Measurements from ENCODE around the gene NEK10.

- no peak for TF ChIP-seq ZNF205 (CRISPR knock-in tag; IDR thresholded peaks at IDR 0.05)
- TF ChIP-seq ZNF543 (CRISPR knock-in tag; IDR thresholded peaks at IDR 0.05), result no peak
- TF ChIP-seq, protein P1, sequence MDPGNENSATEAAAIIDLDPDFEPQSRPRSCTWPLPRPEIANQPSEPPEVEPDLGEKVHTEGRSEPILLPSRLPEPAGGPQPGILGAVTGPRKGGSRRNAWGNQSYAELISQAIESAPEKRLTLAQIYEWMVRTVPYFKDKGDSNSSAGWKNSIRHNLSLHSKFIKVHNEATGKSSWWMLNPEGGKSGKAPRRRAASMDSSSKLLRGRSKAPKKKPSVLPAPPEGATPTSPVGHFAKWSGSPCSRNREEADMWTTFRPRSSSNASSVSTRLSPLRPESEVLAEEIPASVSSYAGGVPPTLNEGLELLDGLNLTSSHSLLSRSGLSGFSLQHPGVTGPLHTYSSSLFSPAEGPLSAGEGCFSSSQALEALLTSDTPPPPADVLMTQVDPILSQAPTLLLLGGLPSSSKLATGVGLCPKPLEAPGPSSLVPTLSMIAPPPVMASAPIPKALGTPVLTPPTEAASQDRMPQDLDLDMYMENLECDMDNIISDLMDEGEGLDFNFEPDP (CRISPR knock-in tag; conservative IDR thresholded peaks at IDR 0.05), result no peak
- TF ChIP-seq JDP2 (CRISPR knock-in tag; IDR thresholded peaks at IDR 0.05; ENCODE audit: borderline replicate concordance), result no peak
- TF ChIP-seq NBN (conservative IDR thresholded peaks at IDR 0.05), result no peak
- no peak for TF ChIP-seq ZSCAN20 (CRISPR knock-in tag; IDR thresholded peaks at IDR 0.05; ENCODE audit: borderline replicate concordance)
- TF ChIP-seq BRCA1 (CRISPR knock-in tag; IDR thresholded peaks at IDR 0.05), result no peak
- no peak for TF ChIP-seq ZNF790 (CRISPR knock-in tag; IDR thresholded peaks at IDR 0.05; ENCODE audit: borderline replicate concordance)
- TF ChIP-seq RFX3 (CRISPR knock-in tag; IDR thresholded peaks at IDR 0.05), result no peak
- TF ChIP-seq, protein P2, sequence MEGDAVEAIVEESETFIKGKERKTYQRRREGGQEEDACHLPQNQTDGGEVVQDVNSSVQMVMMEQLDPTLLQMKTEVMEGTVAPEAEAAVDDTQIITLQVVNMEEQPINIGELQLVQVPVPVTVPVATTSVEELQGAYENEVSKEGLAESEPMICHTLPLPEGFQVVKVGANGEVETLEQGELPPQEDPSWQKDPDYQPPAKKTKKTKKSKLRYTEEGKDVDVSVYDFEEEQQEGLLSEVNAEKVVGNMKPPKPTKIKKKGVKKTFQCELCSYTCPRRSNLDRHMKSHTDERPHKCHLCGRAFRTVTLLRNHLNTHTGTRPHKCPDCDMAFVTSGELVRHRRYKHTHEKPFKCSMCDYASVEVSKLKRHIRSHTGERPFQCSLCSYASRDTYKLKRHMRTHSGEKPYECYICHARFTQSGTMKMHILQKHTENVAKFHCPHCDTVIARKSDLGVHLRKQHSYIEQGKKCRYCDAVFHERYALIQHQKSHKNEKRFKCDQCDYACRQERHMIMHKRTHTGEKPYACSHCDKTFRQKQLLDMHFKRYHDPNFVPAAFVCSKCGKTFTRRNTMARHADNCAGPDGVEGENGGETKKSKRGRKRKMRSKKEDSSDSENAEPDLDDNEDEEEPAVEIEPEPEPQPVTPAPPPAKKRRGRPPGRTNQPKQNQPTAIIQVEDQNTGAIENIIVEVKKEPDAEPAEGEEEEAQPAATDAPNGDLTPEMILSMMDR (CRISPR knock-in tag; IDR thresholded peaks at IDR 0.05), result no peak
- no peak for TF ChIP-seq RFX1 (IDR thresholded peaks at IDR 0.05)
- no peak for TF ChIP-seq HCFC1 (IDR thresholded peaks at IDR 0.05; ENCODE audit: low read depth, low read length)
- no peak for TF ChIP-seq ZSCAN30 (CRISPR knock-in tag; IDR thresholded peaks at IDR 0.05)
Measured at GRCh38 chr3:27221264-27221932, 147.8 kb downstream of the NEK10 start.

All from HepG2 (cell line).